ENCODE data around the gene TEAD4.

DNA sequence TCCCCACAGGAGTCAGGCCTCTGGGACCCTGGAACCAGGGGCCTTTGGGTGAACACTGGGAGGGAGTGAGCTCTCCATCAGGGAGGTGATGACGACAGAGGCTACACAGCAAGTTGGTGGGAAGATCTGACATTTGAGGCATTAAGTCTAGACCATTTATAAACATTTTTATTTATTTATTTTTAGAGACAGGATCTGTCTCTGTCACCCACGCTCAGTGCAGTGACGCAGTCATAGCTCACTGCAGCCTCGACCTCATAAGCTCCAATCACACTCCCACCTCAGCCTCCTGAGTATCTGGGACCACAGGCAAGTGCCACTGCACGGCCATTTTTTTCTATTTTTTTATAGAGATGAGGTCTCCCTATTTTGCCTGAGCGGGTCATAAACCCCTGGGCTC lies 53.6 kb downstream of the TEAD4 start:
- TF ChIP-seq, protein P1, sequence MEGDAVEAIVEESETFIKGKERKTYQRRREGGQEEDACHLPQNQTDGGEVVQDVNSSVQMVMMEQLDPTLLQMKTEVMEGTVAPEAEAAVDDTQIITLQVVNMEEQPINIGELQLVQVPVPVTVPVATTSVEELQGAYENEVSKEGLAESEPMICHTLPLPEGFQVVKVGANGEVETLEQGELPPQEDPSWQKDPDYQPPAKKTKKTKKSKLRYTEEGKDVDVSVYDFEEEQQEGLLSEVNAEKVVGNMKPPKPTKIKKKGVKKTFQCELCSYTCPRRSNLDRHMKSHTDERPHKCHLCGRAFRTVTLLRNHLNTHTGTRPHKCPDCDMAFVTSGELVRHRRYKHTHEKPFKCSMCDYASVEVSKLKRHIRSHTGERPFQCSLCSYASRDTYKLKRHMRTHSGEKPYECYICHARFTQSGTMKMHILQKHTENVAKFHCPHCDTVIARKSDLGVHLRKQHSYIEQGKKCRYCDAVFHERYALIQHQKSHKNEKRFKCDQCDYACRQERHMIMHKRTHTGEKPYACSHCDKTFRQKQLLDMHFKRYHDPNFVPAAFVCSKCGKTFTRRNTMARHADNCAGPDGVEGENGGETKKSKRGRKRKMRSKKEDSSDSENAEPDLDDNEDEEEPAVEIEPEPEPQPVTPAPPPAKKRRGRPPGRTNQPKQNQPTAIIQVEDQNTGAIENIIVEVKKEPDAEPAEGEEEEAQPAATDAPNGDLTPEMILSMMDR (IDR thresholded peaks at IDR 0.05) = no peak
- TF ChIP-seq POLR2A (IDR thresholded peaks at IDR 0.05) = no peak
